WTC11 (cell line): Measurements from ENCODE around the gene KCNE2. TPM values are rescaled to one million over a fixed set of nuclear protein-coding genes. Genes with fewer than 3 reads are reported as not detected.
"Not testable (repeated sequence)": the region's sequence is repeated elsewhere in the genome, so short reads cannot be mapped to it uniquely, and the experiment has no call there.

Source experiments
- ATAC-seq: fragments of 200-7000 bp; cut with Tn5 transposase; 2 replicates; pipeline ENCODE4 v1.10.0; 2021; ENCODE audit warnings: mild to moderate bottlenecking, moderate library complexity
- CTCF ChIA-PET: fragments of 300-600 bp; sonication (Branson Sonifier 250); formaldehyde crosslinking; loops from one replicate; lab custom pipeline; 2021; ENCODE audit warnings: antibody characterized with exemption; lab: Charles Lee
- POLR2A ChIA-PET: fragments of 350-600 bp; sonication (Branson Sonifier 250); formaldehyde crosslinking; loops from one replicate; lab custom pipeline; 2021; ENCODE audit warnings: antibody characterized with exemption; lab: Charles Lee
- DNase-seq: peaks from one replicate; pipeline ENCODE4 v3.0.0; 2021; ENCODE audit warnings: low spot score
- H3K27ac Mint-ChIP-seq: 2 replicates; pipeline ENCODE4 v1.8.0; 2021; ENCODE audit warnings: mixed read lengths
- H3K27me3 Mint-ChIP-seq: 2 replicates; pipeline ENCODE4 v1.8.0; 2021; ENCODE audit warnings: low read depth, mild to moderate bottlenecking, moderate library complexity, mixed read lengths
- H3K36me3 Mint-ChIP-seq: 2 replicates; pipeline ENCODE4 v1.8.0; 2021; ENCODE audit warnings: mixed read lengths
- H3K4me1 Mint-ChIP-seq: 2 replicates; pipeline ENCODE4 v1.8.0; 2022; ENCODE audit warnings: mixed read lengths
- H3K4me3 Mint-ChIP-seq: 2 replicates; pipeline ENCODE4 v1.8.0; 2021; ENCODE audit warnings: mild to moderate bottlenecking, moderate library complexity, mixed read lengths
- H3K9me3 Mint-ChIP-seq: 2 replicates; pipeline ENCODE4 v1.8.0; 2021; ENCODE audit warnings: mixed read lengths
- total RNA-seq: library from RNA; stranded (reverse); gene quantifications from 3 replicates; pipeline ENCODE4 v1.2.3, GENCODE V29; 2021

KCNE2 gene
- total RNA-seq, 1 experiment from 2014 or later: 0.44 TPM

DNA sequence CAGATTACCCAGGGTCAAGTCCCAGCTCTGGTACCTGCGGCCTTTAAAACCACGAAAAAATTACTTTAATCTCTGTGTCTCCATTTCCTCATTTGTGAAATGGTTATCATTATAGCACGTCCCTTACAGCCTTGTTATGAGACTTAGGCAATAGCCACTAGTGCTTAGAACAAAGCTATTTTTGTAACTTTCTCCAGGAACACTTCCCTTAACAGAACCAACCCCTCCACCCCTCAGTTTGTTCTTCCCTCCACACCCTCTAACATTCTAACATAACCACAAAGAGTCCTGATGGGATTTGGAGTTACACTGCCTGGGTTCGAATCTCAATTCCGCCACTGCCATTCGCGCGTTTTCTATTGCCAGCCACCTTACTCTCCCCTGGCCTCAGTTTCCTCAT is 10.7 kb downstream of the KCNE2 start:
- H3K4me1 Mint-ChIP-seq, DNase-seq, H3K36me3 Mint-ChIP-seq, CTCF ChIA-PET, H3K4me3 Mint-ChIP-seq, H3K9me3 Mint-ChIP-seq, H3K27ac Mint-ChIP-seq, POLR2A ChIA-PET, H3K27me3 Mint-ChIP-seq, ATAC-seq: not testable (repeated sequence)

DNA sequence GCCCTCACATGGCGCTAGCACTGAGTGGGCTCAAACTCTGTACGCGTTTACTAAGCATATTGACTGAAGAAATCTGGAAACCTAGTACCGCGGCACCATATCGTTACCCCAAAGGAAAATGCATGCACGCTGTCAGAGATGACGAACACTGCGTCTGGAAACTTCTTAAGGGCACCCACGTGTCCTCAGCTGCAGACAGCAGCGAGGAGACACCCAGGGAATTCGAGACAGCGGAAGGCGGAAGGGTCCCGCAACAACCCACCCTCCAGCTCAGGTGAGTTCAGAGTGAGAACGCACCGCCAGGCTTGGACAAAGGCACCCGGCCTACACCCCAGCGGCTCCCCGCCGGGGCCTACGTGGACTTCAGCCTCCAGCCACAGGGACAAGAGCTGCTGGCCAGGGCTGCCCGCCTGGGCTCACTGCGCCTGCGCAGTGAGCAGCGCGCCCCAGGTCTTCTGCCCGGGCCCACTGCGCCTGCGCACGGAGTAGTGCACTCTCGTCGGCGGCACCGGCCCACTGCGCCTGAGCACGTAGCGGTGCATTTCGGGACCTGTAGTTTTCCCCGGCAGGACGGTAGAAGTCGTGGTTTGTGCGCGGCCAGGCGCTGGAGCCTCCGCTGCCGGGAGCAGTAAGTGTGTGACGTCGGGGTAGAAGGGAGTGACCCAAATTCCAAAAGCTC is 11.3 kb downstream of the KCNE2 start, which contains the start of gene SMIM11:
Gene SMIM11, plus strand, starts transcription at position 568 of the 679 bp plus-strand sequence. CDS start 3,998 bp downstream, outside the sequence.
- CTCF ChIA-PET, H3K27ac Mint-ChIP-seq, H3K9me3 Mint-ChIP-seq, H3K4me1 Mint-ChIP-seq, H3K27me3 Mint-ChIP-seq, H3K4me3 Mint-ChIP-seq, POLR2A ChIA-PET, DNase-seq, H3K36me3 Mint-ChIP-seq: not testable (repeated sequence)
- peak; percentile 98 for ATAC-seq

DNA sequence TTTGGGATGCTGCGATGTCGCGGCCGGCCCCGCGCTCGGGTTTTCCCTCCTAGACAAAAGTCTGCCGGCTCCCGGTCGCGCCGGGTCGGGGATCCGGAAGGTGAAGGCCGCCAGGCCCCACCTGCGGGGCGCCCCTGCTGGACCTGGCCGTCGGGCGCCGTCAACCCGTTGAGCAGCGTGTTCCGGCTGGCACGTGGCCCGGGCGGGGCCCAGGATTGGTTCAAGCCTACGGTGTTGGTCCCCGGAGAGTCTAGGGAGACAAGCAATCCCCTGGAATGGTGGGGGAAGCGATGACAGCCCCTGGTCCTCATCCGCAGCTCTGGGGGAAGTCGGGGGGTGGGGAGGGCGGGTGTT is 11.8 kb downstream of the KCNE2 start:
- H3K27ac Mint-ChIP-seq, POLR2A ChIA-PET, DNase-seq, H3K4me3 Mint-ChIP-seq, H3K9me3 Mint-ChIP-seq, H3K36me3 Mint-ChIP-seq, H3K4me1 Mint-ChIP-seq, CTCF ChIA-PET, H3K27me3 Mint-ChIP-seq: not testable (repeated sequence)
- ATAC-seq: peak; percentile 67

DNA sequence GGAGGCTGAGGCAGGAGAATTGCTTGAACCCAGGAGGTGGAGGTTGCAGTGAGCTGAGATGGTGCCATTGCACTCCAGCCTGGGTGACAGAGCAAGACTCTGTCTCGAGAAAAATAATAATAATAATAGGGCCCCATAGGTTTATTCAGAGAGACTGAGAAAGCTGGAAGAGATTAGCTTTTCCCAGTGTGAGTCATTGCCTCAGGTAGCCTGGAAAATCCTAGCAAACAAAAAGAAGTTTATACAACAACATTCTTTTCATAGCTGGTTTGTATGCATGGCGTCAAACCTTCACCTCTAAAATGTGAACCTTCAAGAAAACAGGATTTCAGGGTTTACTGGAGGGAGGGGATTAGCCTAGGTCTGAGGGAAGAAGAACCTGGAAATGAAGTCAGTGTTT is 19.3 kb downstream of the KCNE2 start:
- H3K27me3 Mint-ChIP-seq, H3K27ac Mint-ChIP-seq, POLR2A ChIA-PET, DNase-seq, H3K36me3 Mint-ChIP-seq, CTCF ChIA-PET, H3K4me3 Mint-ChIP-seq, H3K4me1 Mint-ChIP-seq, H3K9me3 Mint-ChIP-seq: not testable (repeated sequence)
- peak; percentile 19; the same call in 1 of the 2 replicates for ATAC-seq

DNA sequence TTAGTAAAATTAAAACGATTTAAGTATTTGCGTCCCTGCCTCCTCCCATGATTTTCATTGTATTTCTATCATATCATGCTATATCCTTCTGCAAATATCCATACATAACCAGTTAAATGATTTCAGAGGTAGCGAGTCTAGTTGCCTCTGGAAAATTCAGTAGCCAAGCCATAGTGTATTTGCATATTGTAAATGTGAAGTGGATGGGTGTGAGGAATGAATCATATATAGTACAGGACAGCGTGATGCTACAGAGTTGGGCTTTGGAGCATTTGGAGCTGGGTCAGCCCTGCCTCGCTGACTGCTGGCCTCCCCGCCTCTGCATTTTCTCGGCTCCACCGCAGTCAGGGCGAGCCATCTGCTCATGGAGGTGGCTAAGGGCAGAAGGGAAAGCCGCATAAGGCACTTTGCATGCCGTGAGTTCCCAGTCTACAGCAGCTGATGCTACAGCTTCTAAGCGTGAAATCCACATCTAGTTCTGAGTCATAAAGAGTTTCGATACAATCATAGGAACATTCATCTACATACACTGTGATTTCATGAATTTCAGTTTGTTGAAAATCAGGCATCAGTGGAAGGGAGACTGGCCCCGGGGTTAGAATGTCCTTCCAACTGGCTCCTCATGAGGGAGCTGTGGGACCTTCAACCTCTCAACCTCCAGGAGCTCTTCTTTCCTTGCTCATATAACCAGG is 20.1 kb downstream of the KCNE2 start:
- DNase-seq, H3K4me3 Mint-ChIP-seq, H3K27ac Mint-ChIP-seq, H3K4me1 Mint-ChIP-seq, CTCF ChIA-PET, H3K27me3 Mint-ChIP-seq, H3K36me3 Mint-ChIP-seq, H3K9me3 Mint-ChIP-seq, POLR2A ChIA-PET: not testable (repeated sequence)
- peak; percentile 91 for ATAC-seq

DNA sequence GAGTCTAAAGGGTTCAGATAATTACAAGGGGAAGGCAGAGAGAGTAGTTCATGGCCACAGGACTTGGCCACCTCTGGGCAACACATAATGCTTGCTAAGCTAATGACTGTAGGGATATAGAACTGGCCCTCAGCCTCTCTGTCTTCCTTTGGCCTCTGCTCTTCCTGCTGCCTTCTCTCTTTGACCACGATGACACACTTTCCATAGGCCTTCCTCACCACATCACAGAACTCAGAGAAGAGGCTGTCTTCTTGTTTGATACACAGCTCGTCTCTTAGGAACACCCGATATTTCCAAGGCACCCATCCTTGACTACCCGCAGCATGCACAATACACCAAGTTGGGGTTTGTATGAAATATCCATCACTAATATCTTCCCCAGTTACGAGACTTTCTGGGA is 36.7 kb downstream of the KCNE2 start:
- H3K9me3 Mint-ChIP-seq, H3K27me3 Mint-ChIP-seq, CTCF ChIA-PET, H3K36me3 Mint-ChIP-seq, DNase-seq, H3K4me1 Mint-ChIP-seq, H3K27ac Mint-ChIP-seq, POLR2A ChIA-PET, ATAC-seq, H3K4me3 Mint-ChIP-seq: not testable (repeated sequence)

DNA sequence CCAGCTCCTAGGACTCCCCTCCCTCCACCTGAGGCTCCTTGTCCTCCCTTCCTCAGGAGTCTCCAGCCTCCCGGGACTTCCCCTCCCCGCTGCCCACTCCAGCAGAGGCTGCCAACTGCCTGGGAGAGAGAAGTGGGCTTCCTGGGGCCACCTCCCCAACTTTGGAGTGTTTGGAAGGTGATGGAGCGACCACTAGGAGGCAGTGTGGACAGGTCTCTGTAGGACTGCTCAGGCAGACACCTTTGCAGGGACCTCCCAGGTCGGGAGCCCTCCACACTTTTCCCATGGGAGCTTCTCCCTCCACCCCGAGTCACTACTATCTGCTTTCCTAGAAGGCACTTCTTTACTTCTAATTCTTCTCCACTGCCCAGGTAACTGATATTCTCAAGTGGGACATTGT is 40.9 kb downstream of the KCNE2 start:
- H3K9me3 Mint-ChIP-seq, H3K36me3 Mint-ChIP-seq, H3K4me1 Mint-ChIP-seq, H3K27ac Mint-ChIP-seq, CTCF ChIA-PET, DNase-seq, H3K27me3 Mint-ChIP-seq, H3K4me3 Mint-ChIP-seq, POLR2A ChIA-PET: not testable (repeated sequence)
- peak; percentile 89 for ATAC-seq

DNA sequence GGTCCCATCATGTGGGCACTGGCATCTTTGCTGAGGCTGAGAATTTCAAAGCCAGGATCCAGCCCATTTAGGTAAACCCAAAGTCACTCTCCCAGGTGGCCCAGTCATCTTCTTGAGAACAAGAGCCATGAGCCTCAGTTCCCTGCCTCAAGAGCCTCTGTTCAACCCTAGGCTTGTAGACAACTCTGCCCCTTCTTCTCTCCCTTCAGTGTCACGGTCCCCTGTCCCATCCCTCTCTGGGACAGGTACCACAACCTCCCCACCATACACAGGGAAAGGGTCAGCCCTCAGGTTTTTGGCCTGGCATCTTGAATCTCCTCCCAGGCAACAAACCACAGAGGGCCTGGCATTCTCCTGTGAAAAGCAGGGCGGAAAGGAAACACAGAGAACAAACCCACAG is 41.9 kb downstream of the KCNE2 start:
- not testable (repeated sequence) for H3K36me3 Mint-ChIP-seq, H3K27me3 Mint-ChIP-seq, H3K4me1 Mint-ChIP-seq

DNA sequence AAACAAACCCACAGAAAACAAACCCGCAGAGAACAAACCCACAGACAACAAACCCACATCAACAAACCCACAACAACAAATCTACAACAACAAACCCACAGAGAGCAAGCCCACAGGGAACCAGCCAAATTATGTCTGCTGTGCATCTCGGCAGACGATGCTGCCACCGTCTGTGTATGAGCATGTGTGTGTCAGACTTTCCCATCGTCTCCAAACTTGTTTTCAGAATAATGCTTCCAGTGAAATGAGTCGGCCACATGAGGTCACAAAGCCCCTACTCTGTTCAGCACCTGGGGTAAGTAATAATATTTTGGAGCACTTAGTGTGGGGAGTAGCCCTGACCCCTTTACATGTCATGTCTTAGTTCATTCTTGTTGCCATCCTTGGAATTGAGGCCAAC is 42.3 kb downstream of the KCNE2 start:
- H3K9me3 Mint-ChIP-seq, H3K36me3 Mint-ChIP-seq, H3K4me1 Mint-ChIP-seq, H3K27me3 Mint-ChIP-seq, H3K27ac Mint-ChIP-seq, DNase-seq, POLR2A ChIA-PET, CTCF ChIA-PET, H3K4me3 Mint-ChIP-seq, ATAC-seq: not testable (repeated sequence)

More for the DNA sequence above, 41.9 kb downstream of the KCNE2 start:
- POLR2A ChIA-PET, H3K9me3 Mint-ChIP-seq, H3K27ac Mint-ChIP-seq, DNase-seq, CTCF ChIA-PET, H3K4me3 Mint-ChIP-seq, ATAC-seq: not testable (repeated sequence)

DNA sequence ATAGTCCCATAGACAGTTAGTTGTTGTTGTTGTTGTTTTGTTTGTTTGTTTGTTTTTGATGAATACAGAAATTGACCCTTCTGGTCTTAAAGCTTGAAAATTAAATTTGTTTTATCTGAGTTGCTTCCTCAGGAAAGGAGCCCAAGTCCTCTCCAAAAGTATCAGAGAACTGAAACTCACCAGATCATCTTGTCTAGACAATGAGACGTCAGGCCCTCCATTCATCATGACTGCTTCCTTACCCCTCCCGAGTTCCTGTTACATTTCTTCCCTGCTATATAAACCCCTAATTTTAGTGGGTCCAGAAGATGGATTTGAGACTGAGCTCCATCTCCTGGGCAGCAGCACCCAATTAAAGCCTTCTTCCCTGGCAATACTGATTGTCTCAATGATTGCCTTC is 42.9 kb downstream of the KCNE2 start:
- H3K36me3 Mint-ChIP-seq, H3K27ac Mint-ChIP-seq, ATAC-seq, H3K9me3 Mint-ChIP-seq, POLR2A ChIA-PET, H3K4me3 Mint-ChIP-seq, CTCF ChIA-PET, H3K4me1 Mint-ChIP-seq, H3K27me3 Mint-ChIP-seq, DNase-seq: not testable (repeated sequence)

DNA sequence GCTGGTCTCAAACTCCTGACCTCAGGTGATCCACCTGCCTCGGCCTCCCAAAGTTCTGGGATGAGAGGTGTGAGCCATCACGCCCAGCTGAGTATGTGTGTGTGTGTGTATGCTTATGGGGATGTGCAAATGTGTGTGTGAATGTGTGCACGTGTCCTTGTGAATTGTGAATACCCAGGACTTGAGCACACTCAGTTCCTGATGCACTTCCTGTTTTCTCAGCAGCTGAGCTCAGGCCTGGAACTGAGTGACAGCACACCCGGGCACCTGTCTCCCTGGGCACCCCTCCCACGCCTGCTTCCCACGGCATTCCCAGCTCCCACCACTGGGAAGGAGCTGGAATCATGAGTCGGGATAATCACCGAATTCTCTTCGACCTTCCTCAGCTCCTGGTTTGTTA is 43.5 kb downstream of the KCNE2 start:
- H3K4me3 Mint-ChIP-seq, H3K27me3 Mint-ChIP-seq, H3K36me3 Mint-ChIP-seq, DNase-seq, ATAC-seq, H3K27ac Mint-ChIP-seq, H3K9me3 Mint-ChIP-seq, H3K4me1 Mint-ChIP-seq, CTCF ChIA-PET, POLR2A ChIA-PET: not testable (repeated sequence)

DNA sequence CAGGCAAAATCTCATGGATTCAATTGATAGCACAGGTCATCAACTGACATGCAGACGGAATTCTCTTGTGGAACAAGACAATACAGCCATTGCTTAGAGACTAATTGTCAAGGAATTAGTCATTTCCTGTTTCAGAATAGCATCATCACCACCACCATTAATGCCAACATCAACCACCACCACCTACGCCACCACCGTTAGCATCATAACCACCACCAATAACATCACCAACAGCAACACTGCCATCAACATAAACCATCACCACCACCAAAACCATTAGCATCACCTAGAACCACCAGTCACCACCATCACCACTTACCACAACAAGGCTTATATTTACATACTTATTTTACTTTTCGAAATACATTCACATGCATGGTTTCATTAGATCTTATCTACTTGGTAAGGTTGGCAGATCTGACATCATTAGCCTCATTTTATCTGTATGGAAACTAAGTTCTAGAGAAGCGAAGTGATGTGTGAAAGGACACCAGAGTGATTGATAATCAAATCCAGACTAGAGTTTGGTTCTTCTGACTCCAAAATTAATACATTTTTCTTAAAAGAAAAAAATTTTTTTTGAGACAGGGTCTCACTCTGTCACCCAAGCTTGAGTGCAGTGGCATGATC is 53.8 kb downstream of the KCNE2 start:
- H3K27me3 Mint-ChIP-seq: not testable (repeated sequence)

More for the DNA sequence above, 53.8 kb downstream of the KCNE2 start:
- H3K4me3 Mint-ChIP-seq, CTCF ChIA-PET, POLR2A ChIA-PET, H3K27ac Mint-ChIP-seq, H3K9me3 Mint-ChIP-seq, ATAC-seq, H3K36me3 Mint-ChIP-seq, DNase-seq, H3K4me1 Mint-ChIP-seq: not testable (repeated sequence)
